M059J (cell line): ENCODE results near the gene FOXD2. TPM values are rescaled to one million over a fixed set of nuclear protein-coding genes. Genes with fewer than 3 reads are reported as not detected.
A peak's percentile ranks its signal among the peaks of the same experiment; 100 is the strongest.

Experiments
- DNase-seq: peaks from one replicate; pipeline ENCODE4 v3.0.0-alpha.2; 2012; ENCODE audit warnings: low read depth
- total RNA-seq: library from RNA; depleted of rRNA; stranded (reverse); fragments of >200 nt; shearing (Covaris generic); gene quantifications from 2 replicates; pipeline ENCODE4 v1.2.3, GENCODE V29; 2014

FOXD2 gene
- total RNA-seq, 1 experiment from 2014 or later: 0.37 TPM

DNA sequence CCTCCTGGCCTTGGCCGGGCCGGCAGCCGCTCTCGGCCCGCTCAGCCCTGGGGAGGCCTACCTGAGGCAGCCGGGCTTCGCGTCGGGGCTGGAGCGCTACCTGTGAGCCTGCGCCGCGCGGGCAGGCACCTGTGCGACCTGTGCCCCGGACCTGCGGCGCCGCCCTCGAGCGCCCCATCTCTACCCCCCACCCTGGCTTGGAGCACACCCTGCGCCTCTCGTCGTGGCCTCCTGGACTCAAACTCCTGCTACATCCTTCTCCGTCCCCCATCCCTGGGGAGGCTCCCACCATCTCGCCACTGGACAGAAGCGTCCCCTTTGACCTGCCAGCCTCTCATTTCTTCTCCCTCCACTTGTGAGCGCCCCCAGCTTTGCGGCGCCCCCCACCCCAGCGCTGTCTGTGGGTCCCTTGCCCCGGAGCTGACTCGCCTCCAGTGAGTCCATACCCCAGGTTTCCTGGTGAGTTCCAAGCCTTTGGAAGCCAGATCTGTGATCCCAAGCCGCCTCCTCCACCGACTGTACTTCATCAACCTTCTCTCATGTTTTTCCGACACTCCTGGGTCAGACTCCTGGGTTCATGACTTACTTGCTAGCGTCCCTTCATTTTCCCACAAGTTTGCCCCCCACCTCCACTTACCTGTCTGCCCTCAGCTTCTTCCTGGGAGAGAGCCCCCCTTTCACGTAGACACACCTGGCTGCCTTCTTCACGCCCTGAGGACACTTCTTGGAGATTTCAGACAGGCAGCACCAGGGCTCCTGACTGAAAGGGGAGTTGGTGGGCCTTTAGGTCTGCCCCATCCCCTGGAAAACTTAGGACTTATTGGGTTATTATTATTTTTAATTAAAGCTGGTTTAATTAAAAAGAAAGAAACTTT lies 20.4 kb upstream of the FOXD2 start:
- DNase-seq: no peak

DNA sequence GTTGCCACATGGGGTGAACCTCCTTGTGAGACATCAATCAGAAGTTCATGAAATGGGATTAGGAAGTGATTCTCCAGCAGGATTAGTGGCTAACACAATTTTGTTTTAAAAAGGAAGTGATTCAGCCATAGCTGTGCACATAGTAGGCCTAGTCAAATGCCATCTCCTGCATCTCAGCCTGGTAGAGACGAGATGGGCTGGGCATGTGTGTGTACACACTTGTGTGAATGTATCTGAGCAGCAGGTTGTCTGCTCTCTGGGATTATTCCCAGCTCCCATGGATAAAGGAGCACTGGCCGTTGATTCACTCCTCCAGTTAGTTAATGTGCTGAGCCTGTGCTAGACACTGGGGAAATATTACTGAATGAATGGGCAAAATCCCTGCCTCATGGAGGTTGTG lies 19.7 kb upstream of the FOXD2 start:
- DNase-seq: no peak

DNA sequence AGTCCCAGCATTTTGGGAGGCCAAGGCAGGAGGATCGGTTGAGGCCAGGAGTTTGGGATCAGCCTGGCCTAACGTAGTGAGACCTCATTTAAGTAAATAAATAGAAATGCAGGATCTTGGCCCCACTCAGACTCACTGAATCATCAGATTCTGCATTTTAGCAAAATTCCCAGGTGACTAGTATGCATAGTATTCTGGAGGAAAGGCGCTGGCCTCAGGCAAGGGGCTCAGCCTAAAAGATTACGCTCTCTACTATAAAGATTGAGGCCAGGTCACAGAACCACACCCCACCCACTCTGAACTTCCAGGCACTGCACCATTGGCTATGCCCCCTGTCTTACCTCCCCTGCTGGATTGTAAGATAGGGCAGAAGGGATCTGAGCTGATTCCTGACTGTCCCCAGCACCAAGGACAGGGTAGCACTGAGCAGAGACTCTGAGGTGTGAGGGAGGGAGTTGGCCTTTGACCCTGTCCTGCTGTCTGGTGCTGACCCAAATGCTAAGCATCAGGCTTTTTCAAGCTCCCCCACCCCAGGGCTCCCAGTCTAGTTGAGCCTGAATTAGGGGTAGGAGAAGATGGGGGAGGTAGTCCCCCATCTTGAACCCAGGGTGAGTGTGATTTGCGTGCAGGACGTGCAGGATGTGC lies 19.0 kb upstream of the FOXD2 start:
- DNase-seq: peak; percentile 23

DNA sequence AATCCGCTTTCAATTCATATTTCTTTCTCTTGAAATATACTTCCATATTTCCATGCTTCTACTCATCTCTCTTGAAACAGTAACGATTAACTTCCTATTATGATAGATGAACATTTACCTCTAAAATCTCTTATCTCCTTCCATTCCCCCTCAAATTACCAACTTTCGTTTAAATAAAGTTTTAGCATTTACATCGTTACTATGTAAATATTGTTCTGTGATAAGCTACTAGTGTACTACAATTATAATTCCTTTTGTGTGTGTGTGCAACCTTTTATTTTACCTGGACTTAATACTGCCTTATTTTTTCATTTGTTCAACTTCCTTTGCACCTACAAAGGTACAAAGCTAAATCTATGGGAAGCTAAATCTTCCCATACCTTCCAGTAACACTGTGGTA lies 17.3 kb upstream of the FOXD2 start:
- no peak for DNase-seq

DNA sequence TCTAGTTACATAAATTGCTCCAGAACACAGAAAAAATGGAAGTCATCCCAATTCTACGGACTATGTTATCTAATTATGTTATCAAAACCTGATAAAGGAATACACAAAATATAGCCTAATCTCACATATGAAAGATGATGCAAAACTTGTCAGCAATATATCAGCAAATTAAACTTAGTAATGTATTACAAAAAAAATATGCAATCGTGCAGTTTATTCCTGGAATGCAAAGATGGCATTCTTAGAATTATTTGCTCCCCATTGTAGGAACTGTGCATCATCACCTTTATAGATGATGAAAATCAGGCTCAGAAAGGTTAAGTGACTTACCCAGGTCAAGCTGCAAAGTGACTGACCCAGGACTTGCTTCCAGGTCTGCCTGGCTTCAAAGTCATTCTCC lies 14.0 kb upstream of the FOXD2 start:
- no peak for DNase-seq

DNA sequence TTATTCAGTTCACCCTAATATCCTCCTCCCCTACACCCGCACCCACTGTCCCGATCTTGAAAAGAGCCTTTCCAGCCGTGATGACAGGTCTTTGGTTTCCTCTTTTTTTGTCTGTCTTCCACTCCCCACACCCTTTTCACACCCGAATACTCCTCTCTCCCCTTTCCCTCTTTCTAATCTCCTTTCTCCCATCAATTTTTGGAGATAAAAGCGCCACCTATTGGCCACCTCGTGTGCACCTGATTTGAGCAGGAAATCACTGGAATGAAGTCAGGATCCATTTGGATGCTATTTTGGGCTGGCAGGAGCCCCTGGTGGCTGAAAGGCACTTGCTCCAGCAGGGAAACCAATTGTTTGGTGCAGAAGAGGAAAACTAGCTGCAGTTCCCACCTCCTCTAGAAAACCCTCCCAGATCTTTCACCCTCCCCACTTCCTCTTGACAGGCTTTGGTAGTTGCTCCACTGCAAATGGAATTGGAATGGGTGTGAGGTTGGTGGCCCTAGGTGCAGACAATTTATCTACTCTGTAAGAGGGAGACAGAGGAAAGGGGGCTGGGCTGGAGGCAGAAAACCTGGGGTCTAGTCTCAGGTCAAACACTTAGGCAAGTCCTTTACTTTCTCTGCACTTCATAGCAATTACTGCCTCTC lies 13.4 kb upstream of the FOXD2 start:
- DNase-seq: peak; percentile 72

DNA sequence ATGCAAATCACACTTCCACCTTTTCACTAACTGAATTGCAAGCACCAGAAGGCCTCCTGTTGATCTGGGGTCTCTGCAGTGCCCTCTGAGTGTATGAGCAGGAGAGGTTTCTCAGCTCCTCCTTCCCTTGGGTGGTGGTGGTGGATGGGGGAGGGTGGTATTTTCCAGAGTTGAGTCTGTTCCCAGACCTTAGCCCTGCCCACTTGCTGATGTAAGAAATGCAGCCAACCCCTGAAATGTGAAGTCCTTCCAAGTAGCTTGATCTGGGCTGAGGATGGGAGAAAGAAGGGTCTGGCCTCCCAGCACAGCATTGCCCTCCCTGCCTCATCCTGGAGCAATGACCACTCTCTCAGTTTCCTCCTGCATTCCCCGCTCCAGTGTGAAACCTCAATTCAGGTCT lies 6.3 kb upstream of the FOXD2 start:
- peak; percentile 23 for DNase-seq

DNA sequence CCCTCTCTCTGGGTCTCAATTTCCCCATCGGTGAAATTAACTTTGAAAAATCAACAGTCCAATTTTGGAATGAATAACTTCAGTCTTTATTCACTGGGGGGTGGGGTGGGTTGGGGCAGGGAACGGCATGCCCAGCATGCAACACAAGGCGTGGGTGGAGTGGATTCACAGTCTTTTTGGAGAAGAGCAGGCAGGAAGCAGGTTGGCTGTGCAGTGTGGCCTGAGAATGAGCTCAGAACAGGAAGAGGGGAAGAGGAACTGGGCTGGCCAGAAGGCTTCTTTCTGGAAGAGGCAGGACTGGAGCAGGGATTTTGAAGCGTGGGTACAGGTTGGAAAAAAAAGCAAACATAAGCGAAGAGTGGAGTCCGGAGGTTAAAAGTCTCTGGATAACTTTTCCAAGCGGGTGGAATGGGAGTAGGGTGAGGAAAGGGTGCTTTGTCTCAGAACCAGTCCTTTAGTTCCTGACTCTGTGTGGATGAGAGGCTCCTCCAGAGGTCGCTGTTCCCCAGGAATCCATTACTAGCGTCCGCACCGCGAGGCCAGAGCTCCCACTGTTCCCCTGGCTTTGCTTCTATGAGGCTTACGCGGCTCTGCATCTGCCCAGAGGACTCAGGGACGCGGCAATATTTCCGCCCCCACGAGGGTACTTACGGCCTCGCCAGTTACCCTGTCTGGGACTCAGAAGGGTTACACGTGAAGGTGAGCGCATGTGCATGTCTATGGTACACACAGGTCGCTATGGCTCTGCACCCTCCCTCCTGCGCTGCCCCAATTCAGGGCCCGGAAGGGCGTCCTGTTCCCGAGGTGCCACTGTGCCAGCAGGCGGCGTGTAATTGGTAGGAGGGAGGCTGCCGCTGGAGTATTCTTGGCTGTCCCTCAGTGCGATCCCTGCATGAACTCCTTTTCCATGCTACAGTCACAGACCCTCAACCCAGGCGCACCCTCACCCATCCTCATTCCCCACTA lies 5.5 kb upstream of the FOXD2 start:
- no peak for DNase-seq

DNA sequence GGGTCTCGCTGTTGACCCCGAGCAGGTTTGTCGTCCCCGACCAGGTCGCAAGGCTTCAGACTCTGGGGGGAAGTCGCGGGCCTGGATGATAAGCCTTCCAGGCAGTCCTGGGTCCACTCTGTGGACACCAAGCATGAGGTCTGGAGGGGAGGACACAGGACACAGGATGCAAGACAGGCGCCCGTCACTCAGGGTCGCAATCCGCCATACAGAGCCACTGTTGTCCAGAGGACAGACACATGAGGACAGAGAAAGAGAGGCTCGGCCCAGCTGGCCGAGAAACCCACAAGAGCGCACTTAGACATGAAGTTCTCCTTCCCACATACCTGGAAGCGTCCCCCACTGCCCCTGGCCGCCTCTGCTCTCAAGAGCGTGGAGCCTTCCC lies 4.8 kb upstream of the FOXD2 start:
- no peak for DNase-seq

DNA sequence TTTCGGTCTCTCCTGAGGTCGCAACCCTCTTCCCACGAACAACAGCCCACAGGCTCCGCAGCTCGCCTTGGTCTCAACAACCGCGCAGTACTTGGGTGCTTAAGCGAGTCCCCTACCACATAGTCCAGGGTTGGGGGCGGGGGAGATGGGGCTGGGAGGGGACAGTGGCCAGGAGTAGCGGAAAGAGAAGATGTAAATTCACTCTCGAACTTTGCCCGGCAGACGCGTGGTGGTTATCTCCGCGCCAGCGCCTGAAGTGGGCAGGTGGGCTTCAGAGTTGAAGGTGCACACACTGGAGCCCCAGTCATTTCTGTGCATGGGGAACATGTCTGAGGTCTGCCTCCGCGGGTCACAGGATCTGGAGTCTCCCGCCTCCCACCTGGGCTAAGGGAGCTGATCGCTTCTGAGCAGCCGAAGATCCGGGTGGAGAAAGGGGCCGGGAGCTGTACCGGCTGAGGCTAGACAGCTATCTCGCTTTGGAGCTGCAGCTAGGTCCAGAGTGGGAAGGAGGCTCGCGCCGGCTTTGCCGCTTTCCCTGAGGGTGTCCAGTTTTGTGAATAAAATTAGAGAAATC lies 4.3 kb upstream of the FOXD2 start:
- no peak for DNase-seq

DNA sequence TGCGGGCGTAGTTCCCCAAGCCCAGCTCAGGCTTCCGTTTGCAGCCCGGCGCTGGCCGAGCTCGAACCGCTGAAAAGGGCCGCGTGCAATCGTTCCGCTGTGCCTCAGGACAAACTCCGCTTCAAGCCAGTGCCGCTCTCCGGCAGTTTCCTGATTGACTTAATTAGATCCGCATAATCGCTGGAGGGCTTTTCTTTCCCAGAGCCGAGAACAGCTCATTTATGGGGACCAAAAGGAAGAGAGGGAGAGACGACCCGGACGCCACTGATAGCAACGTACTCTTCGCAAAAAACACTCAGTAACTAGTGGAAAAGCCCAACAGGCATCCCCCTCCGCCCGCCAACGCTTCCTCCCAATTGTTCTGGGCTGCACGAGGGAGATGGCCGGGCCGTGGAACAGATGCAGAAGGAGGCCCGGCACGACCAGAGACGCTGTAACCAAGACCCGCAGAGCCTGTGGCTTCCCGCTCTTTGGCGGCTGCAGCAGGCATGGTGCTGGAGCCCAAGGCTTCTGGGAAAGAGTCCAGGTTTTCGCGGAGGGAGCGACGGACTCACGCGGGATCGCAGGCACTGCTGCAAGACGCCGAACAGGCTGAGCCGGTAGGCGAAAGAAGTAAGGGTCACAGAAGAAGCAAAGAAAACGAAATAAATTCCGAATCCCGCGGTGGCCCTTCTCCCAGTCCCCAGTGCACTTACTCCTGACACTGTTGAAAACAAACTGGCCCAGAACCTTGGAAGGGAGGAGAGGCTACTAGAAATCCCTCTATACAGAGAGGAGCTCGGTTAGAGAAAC lies 3.6 kb upstream of the FOXD2 start:
- no peak for DNase-seq

DNA sequence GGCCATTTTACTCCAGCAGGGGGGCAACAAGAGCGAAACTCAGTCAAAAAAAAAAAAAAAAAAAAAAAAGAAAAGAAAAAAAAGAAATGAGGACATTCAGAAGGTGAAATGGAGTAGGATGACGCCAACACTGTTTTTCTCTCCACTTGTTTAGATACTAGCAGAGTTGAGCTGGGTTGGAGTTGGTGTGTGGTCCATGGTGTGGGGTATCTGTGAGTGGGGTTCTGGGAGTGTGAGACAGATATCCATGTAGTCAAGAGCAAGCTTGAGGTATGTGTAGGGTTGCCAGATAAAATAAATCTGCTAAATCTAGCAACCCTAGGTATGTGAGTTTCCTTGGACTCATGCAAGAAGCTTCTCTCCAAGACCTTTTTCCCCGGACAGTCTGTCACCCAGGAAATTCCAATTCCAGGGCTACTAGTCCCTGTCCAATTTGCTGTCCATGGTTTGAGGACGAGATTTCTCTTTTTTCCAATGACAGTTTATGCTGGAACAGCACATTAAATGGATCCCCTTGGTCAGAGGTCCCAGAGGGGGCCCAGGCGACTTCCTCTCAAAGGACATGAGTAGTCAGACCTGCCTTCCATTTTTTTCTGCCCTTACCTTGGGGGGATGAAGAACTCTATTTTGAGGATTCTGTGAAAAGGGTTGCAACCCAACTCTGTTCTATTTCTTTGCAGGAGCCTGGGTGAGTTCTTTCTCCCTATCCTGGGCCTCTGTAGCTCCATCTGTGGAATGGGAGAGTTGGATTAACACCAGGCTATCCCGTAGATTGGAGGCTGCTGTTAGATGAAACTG lies 2.1 kb upstream of the FOXD2 start:
- DNase-seq: no peak

DNA sequence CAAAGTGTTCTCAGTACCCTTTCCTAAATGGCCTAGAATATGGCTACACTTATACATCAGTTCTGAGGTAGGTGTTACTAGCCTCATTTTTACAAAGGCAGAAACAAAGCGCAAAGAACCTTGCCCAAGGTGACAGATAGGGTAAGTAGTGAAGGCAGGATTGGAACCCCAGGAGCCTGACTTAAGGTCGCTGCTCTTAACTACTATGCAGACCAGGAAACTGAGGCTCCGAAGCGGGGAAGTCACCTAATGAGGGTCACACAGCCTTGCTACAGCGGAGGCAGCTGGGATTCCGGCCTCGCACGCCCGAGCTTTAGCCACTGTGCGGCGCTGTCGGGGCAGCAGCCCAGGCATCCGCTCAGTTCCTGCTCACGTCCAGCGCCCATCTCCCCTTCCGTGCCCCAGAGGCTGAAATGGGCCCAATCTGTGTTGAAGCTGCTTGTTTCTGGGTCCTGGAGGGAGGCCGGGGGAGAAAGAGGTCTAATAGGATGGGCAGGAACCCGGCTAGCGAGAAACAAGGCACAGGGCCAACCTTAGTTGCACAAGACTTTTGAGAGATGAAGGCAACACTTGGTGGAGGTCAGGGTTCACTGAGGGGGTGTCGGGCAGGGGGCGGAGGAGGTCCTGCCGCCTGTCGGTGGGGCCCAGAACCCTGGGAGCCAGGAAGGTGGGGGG lies 1.4 kb upstream of the FOXD2 start:
- peak; percentile 73 for DNase-seq

DNA sequence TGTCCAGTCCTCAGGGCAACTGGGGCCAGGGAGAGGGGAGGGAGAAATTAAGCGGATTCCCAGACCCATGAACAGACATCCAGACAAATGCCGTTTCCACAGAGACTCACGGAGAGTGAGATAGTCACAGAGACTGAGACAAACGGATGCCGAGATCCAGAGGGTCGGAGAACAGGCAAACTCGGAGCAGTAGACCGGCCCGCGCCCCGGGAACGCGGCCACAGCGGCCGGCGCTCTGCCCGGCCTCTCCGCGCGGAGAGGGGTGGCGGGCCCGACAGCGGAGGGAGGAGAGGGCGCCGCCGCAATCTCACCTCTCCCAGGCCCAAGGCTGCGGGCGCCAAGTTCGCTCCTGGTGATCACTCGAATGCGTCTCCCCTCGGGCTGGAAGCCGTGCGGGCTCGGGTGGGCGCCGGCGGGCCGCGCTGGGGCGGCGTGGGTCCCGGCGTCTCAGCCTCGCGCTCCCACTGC lies 831 bp upstream of the FOXD2 start:
- DNase-seq: peak; percentile 49

DNA sequence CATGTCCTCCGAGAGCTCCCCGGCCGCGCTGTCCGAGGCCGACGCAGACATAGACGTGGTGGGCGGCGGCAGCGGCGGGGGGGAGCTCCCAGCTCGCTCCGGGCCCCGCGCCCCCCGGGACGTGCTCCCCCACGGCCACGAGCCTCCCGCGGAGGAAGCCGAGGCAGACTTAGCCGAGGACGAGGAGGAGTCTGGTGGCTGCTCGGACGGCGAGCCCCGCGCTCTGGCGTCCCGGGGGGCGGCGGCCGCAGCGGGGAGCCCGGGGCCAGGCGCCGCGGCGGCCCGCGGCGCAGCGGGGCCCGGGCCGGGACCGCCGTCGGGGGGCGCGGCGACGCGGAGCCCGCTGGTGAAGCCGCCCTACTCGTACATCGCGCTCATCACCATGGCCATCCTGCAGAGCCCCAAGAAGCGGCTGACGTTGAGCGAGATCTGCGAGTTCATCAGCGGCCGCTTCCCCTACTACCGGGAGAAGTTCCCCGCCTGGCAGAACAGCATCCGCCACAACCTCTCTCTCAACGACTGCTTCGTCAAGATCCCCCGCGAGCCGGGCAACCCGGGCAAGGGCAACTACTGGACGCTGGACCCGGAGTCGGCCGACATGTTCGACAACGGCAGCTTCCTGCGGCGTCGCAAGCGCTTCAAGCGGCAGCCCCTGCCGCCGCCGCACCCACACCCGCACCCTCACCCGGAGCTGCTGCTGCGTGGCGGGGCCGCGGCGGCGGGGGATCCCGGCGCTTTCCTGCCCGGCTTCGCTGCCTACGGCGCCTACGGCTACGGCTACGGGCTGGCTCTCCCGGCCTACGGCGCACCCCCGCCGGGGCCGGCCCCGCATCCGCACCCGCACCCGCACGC lies 547 bp downstream of the FOXD2 start:
- no peak for DNase-seq

DNA sequence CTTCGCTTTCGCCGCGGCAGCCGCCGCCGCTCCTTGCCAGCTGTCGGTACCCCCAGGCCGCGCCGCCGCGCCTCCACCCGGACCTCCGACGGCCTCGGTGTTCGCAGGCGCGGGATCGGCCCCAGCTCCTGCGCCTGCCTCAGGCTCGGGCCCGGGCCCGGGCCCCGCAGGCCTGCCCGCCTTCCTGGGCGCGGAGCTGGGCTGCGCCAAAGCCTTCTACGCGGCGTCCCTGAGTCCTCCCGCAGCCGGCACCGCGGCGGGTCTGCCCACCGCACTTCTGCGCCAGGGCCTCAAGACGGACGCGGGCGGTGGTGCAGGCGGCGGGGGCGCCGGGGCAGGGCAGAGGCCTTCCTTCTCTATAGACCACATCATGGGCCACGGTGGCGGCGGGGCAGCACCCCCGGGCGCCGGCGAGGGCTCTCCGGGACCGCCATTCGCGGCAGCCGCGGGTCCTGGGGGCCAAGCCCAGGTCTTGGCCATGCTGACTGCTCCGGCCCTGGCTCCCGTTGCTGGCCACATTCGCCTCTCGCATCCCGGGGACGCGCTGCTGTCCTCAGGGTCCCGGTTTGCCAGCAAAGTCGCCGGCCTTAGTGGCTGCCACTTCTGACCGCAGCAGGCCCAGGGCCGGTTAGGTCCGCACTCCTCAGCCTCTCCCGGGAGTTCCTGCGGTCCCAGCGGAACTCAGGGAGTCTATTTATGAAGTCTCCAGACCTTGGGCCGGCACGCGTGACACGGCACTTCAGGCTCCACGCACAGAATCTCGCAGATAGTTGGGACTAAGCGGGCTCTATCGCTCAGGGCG lies 1.4 kb downstream of the FOXD2 start:
- DNase-seq: no peak
